Lower lobe of right lung (tissue), 2 donors: ENCODE results near the gene C5orf34. TPM values are rescaled to one million over a fixed set of nuclear protein-coding genes. Genes with fewer than 3 reads are reported as not detected.
"Not testable (repeated sequence)": the region's sequence is repeated elsewhere in the genome, so short reads cannot be mapped to it uniquely, and the experiment has no call there.

Experiments
- ATAC-seq, 2 donors: fragments of 200-7000 bp; cut with Tn5 transposase; one replicate each; pipeline ENCODE4 v1.9.1; 2020 to 2022; ENCODE audit warnings: mild to moderate bottlenecking in 2 of 2, moderate library complexity in 2 of 2
- DNase-seq: peaks from one replicate; pipeline ENCODE4 v3.0.0-alpha.2; 2020
- H3K27ac ChIP-seq: fragments of 200-600 bp; one replicate; pipeline ENCODE4 v1.8.0; 2022
- H3K27me3 ChIP-seq: fragments of 200-600 bp; one replicate; pipeline ENCODE4 v1.8.0; 2022; ENCODE audit warnings: low read depth
- H3K36me3 ChIP-seq: fragments of 200-600 bp; one replicate; pipeline ENCODE4 v1.8.0; 2022; ENCODE audit warnings: mild to moderate bottlenecking
- H3K4me1 ChIP-seq: fragments of 200-600 bp; one replicate; pipeline ENCODE4 v1.8.0; 2022
- H3K4me3 ChIP-seq: fragments of 200-600 bp; one replicate; pipeline ENCODE4 v1.8.0; 2022; ENCODE audit warnings: mild to moderate bottlenecking
- H3K9me3 ChIP-seq: fragments of 200-600 bp; one replicate; pipeline ENCODE4 v1.8.0; 2022
- intact Hi-C: fragments of 100-400 bp; cut with DNase I; formaldehyde crosslinking; loops from one replicate; pipeline ENCODE4 v1.11.0; 2022
- total RNA-seq: library from RNA; stranded (reverse); fragmentation: NEBNext Ultra II Directional; extraction: Animal tissue kit (Norgen Biotek cat#: 25700); gene quantifications from one replicate; pipeline ENCODE4 v1.2.1, GENCODE V29; 2021
- TF ChIP-seq, protein P1 (sequence below): fragments of 200-600 bp; IDR thresholded peaks from one replicate; pipeline ENCODE4 v1.8.0; 2022; ENCODE audit warnings: antibody characterized with exemption, mild to moderate bottlenecking
- donor health status: DM: no; HTN: yes; CAD: no; lungs with severe emphysema.

The C5orf34 gene
- total RNA-seq, 1 donor from 2014 or later: 1.4 TPM

DNA sequence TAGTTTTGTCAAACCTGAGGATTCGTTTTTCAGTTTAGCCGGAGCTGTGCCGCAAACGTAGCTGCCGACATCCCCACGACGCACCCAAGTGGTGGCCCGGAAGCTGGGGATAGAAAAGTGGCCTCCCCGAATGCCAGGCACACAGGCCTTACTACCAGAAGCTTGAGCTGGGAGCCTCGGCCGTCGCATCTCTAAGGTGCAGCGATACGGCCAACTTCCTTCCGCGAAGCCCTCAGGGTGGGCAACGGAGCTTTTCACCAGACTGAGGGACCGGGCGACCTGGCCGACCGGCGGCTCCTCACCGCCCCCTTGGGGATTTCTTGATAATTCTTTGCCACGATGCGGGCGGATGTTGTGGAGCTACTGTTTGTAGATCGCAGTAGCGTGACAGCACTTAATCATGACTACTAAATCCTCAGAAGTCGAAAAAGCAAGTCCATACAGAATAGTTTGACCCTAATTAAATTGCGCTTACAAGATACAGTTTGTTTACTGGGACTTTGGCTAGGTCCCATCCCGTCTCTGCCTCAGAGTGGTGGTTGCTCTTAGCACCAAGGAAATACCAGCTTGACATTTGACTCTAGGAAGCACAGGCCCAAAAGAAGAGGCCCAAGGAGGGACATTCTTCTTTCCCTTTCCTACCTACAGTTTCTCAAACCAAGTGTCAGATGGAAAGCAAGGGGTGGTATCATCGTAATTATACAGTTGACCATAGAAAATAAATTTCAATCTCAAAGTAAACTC lies 30.7 kb downstream of the C5orf34 start:
- peak; percentile 92 for ATAC-seq
- H3K4me1 ChIP-seq: peaks cover 18% of the 10 kb centered on the region
- DNase-seq: peak; percentile 89
- no peaks in the 10 kb centered on the region for H3K9me3 ChIP-seq
- no peaks in the 10 kb centered on the region for H3K27me3 ChIP-seq
- no peaks in the 10 kb centered on the region for H3K36me3 ChIP-seq
- peak overlapping the region; percentile 79 for H3K4me3 ChIP-seq
- intact Hi-C loops: no loop called here
- TF ChIP-seq, protein P1, sequence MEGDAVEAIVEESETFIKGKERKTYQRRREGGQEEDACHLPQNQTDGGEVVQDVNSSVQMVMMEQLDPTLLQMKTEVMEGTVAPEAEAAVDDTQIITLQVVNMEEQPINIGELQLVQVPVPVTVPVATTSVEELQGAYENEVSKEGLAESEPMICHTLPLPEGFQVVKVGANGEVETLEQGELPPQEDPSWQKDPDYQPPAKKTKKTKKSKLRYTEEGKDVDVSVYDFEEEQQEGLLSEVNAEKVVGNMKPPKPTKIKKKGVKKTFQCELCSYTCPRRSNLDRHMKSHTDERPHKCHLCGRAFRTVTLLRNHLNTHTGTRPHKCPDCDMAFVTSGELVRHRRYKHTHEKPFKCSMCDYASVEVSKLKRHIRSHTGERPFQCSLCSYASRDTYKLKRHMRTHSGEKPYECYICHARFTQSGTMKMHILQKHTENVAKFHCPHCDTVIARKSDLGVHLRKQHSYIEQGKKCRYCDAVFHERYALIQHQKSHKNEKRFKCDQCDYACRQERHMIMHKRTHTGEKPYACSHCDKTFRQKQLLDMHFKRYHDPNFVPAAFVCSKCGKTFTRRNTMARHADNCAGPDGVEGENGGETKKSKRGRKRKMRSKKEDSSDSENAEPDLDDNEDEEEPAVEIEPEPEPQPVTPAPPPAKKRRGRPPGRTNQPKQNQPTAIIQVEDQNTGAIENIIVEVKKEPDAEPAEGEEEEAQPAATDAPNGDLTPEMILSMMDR: peak; percentile 77
- H3K27ac ChIP-seq: peak overlapping the region; percentile 97

GRCh38 chr5:43483298-43484105 lies 31.4 kb downstream of the C5orf34 start, which contains the start of gene TMEM267:
Gene TMEM267, minus strand, starts transcription at chr5:43483865. Its CDS starts 29,896 bp downstream, at chr5:43453969.
- no peaks in the 10 kb centered on the region for H3K36me3 ChIP-seq
- TF ChIP-seq, protein P1: no peak
- H3K4me1 ChIP-seq: peaks cover 18% of the 10 kb centered on the region
- DNase-seq (peak; percentile 96), ATAC-seq (peak; percentile 98)
- H3K27me3 ChIP-seq: no peaks in the 10 kb centered on the region
- H3K9me3 ChIP-seq: no peaks in the 10 kb centered on the region
- intact Hi-C loops: no loop called here
- H3K27ac ChIP-seq: peak within 1 kb of the TSS; percentile 97
- peak within 1 kb of the TSS; percentile 79 for H3K4me3 ChIP-seq

GRCh38 chr5:43482490-43483297 lies 32.3 kb downstream of the C5orf34 start:
- H3K27ac ChIP-seq: peak overlapping the region; percentile 97
- TF ChIP-seq, protein P1: no peak
- no peak for ATAC-seq
- no peaks in the 10 kb centered on the region for H3K36me3 ChIP-seq
- no peaks in the 10 kb centered on the region for H3K27me3 ChIP-seq
- H3K4me3 ChIP-seq: peak overlapping the region; percentile 79
- intact Hi-C loops: no loop called here
- no peak for DNase-seq
- peaks cover 18% of the 10 kb centered on the region for H3K4me1 ChIP-seq
- H3K9me3 ChIP-seq: no peaks in the 10 kb centered on the region

DNA sequence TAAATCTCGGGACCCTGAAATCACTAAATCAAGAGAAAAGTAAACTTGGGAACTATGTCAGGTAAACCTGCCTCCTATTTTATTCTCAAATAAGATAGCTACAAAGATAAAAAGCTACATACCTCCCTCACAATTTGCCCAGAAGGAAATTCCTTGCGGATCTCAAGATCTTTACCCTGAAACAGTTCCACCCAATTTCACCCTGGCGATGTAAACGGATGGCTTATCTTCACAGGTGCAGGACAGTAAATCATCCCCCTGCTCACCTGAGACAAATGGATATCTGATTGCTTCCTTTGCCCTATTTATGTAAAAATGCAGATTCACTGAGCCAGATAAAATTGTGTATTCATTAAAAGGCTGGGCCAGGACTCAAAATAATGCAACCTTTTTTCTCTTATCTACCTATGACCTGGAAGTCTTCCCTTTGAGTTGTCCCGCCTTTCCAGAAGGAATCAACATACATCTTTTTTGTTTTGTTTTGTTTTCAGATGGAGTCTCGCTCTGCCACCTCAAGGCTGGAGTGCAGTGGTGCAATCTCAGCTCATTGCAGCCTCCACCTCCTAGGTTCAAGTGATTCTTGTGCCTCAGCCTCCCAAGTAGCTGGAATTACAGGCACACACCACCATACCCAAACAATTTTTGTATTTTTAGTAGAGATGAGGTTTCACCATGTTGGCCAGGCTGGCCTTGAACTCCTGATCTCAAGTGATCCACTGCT lies 45.1 kb downstream of the C5orf34 start:
- no peak overlapping the region for H3K27ac ChIP-seq
- H3K27me3 ChIP-seq: no peaks in the 10 kb centered on the region
- intact Hi-C loops: no loop called here
- H3K9me3 ChIP-seq: peaks cover 18% of the 10 kb centered on the region
- H3K4me1 ChIP-seq: no peaks in the 10 kb centered on the region
- no peak overlapping the region for H3K4me3 ChIP-seq
- TF ChIP-seq, protein P1: no peak
- ATAC-seq: no peak
- H3K36me3 ChIP-seq: no peaks in the 10 kb centered on the region
- DNase-seq: no peak

GRCh38 chr5:43467100-43467499 lies 47.8 kb downstream of the C5orf34 start:
- no peak for ATAC-seq
- Histone ChIP-seq H3K27ac (no peak overlapping the region), H3K4me3 (no peak overlapping the region), H3K9me3 (peaks cover 18% of the 10 kb centered on the region), H3K27me3 (no peaks in the 10 kb centered on the region), H3K4me1 (no peaks in the 10 kb centered on the region), H3K36me3 (no peaks in the 10 kb centered on the region)
- TF ChIP-seq, protein P1: no peak
- intact Hi-C loops: no loop called here
- no peak for DNase-seq

GRCh38 chr5:43465455-43465854 lies 49.5 kb downstream of the C5orf34 start:
- H3K36me3 ChIP-seq, DNase-seq, H3K27me3 ChIP-seq, H3K4me3 ChIP-seq, H3K4me1 ChIP-seq, ATAC-seq, H3K27ac ChIP-seq, intact Hi-C loops: not testable (repeated sequence)
- peaks cover 18% of the 10 kb centered on the region for H3K9me3 ChIP-seq
